Rectal smooth muscle tissue (tissue), 1 donor: ENCODE measurements around the gene TSPAN14.
"Not testable (repeated sequence)": the region's sequence is repeated elsewhere in the genome, so short reads cannot be mapped to it uniquely, and the experiment has no call there.

Experiments
- H3K27ac ChIP-seq: one replicate; pipeline ENCODE4 v1.7.0; 2013; ENCODE audit warnings: low read depth, low read length, inconsistent platforms
- H3K27me3 ChIP-seq: one replicate; pipeline ENCODE4 v1.7.0; 2013; ENCODE audit warnings: low read length; ENCODE audit not compliant: control insufficient read depth, insufficient read depth
- H3K36me3 ChIP-seq: one replicate; pipeline ENCODE4 v1.7.0; 2013; ENCODE audit warnings: low read length; ENCODE audit not compliant: control insufficient read depth, insufficient read depth
- H3K4me1 ChIP-seq: one replicate; pipeline ENCODE4 v1.7.0; 2013; ENCODE audit warnings: low read length; ENCODE audit not compliant: control insufficient read depth, insufficient read depth
- H3K4me3 ChIP-seq: one replicate; pipeline ENCODE4 v1.7.0; 2013; ENCODE audit warnings: low read length
- H3K9ac ChIP-seq: one replicate; pipeline ENCODE4 v1.7.0; 2013; ENCODE audit warnings: low read length

TSPAN14 gene

DNA sequence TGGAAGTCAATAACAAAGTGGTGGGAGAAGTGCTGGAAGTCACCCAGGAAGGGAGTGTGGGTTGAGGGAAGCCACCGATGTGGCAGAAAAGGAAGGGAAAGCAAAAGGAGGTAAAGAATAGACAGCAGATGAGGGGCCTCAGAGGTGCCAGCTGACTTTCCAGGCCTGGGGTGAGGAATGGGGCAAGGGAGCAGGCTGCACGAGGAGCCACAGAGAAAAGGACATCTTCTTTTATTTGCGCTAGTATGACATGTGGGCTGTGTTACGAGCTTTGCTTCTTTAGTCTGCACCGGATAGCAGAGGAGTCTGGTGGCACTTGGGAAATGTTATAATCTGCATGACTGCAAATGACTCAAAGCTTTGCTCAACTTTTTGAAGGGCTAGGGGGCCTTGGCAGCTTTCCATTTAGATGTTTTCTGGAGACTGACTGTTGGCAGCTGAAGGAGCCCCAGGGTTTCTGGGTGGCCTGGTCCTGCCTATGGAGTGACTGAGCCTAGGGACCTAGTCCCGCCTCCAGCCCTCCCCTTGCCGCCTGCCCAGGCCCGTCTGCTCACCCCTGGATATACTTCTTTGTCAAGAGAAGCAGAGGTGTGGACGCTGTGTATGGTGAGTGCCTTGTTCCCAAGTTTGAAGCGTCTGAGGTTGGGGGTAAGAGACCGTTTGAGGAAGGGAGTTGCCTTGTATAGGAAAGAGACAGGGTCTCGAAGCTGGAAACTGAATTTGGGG lies 40.7 kb upstream of the TSPAN14 start:
- Histone ChIP-seq H3K27ac (no peak overlapping the region), H3K27me3 (no peaks in the 10 kb centered on the region), H3K4me1 (peaks cover 37% of the 10 kb centered on the region), H3K4me3 (no peak overlapping the region), H3K36me3 (no peaks in the 10 kb centered on the region), H3K9ac (no peak overlapping the region)

GRCh38 chr10:80414142-80414895 lies 39.8 kb upstream of the TSPAN14 start:
- H3K27me3 ChIP-seq: no peaks in the 10 kb centered on the region
- H3K4me3 ChIP-seq: no peak overlapping the region
- H3K36me3 ChIP-seq: no peaks in the 10 kb centered on the region
- H3K27ac ChIP-seq: peak overlapping the region; percentile 10
- no peak overlapping the region for H3K9ac ChIP-seq
- H3K4me1 ChIP-seq: peaks cover 37% of the 10 kb centered on the region

- no peak overlapping the region for H3K4me3 ChIP-seq
- H3K27ac ChIP-seq: peak overlapping the region; percentile 88
- H3K4me1 ChIP-seq: peaks cover 33% of the 10 kb centered on the region
- H3K9ac ChIP-seq: no peak overlapping the region
- H3K27me3 ChIP-seq: no peaks in the 10 kb centered on the region
- H3K36me3 ChIP-seq: no peaks in the 10 kb centered on the region
Measured at GRCh38 chr10:80415734-80416478, 38.2 kb upstream of the TSPAN14 start.

DNA sequence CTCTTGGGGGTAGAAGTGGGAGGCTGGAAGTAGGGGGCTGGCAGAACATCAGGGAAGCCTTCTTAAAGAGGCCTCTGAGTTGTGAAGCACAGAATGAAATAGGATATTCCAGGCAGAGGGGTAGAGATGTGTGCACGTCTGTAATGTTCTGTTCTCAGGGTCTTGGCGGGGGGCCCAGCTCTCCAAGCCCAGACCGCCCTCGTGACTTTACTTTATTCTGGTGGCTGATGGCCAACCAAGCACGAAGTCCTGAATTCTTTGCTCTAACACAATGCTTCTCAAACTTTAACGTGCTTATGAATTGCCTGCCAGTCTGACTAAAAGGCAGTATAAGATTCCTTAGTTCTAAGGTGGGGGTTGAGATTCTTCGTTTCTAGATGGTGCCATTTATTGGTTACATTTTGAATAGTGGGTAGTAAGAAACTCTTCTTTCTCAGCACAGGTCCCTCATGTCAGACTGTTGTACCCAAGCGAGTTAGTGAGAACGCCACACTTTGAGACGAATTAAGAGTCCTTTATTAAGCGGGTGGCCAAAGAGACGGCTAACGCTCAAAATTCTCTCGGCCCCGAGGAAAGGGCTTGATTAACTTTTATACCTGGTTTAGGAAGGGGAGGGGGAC lies 37.5 kb upstream of the TSPAN14 start:
- no peaks in the 10 kb centered on the region for H3K36me3 ChIP-seq
- H3K27me3 ChIP-seq: no peaks in the 10 kb centered on the region
- peak overlapping the region; percentile 88 for H3K27ac ChIP-seq
- H3K4me3 ChIP-seq: no peak overlapping the region
- no peak overlapping the region for H3K9ac ChIP-seq
- peaks cover 33% of the 10 kb centered on the region for H3K4me1 ChIP-seq

- not testable (repeated sequence) for H3K27ac ChIP-seq, H3K9ac ChIP-seq, H3K36me3 ChIP-seq, H3K4me3 ChIP-seq, H3K27me3 ChIP-seq
- H3K4me1 ChIP-seq: peaks cover 31% of the 10 kb centered on the region
Measured at GRCh38 chr10:80417256-80417655, 36.9 kb upstream of the TSPAN14 start.

GRCh38 chr10:80421050-80421706 lies 32.9 kb upstream of the TSPAN14 start:
- H3K36me3 ChIP-seq: peaks cover 15% of the 10 kb centered on the region
- H3K27me3 ChIP-seq: no peaks in the 10 kb centered on the region
- no peak overlapping the region for H3K27ac ChIP-seq
- H3K9ac ChIP-seq: no peak overlapping the region
- no peak overlapping the region for H3K4me3 ChIP-seq
- H3K4me1 ChIP-seq: peaks cover 5% of the 10 kb centered on the region

DNA sequence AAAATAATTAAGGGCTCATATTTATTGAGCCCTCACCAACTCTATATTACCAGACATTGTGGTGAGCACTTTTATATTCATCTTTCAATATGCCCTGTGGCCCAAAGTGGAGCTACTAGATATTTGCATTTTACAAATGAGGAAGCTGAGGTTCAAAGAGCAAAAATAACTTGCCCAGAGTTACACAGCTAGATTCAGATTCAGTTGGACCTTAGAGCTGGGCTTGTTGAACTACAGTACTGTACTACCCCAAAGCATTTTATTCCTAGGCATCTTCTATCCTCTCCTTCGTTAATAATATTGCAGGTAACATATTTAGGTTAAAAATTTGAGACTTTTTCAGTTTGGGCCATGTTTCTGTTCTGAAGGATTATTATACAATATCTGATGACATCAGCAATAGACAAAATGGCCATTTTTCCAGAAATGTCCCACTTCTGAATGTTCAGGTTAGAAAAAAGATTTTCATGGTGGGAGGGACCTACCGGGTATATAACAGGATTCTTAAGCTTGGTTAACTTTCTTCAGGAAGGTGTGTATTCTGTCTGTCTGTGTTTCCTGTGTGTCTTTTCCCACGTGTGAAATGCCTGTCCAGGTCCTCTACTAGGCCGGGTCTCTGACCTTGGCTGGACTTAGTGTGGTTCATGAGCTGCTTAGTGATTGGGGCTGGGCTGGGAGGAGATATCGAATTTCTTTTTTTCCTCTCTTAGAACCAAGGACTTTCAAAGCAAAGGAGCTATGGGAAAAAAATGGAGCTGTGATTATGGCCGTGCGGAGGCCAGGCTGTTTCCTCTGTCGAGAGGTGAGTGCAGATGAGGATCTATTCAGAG lies 32.2 kb upstream of the TSPAN14 start:
- H3K27me3 ChIP-seq: no peaks in the 10 kb centered on the region
- H3K36me3 ChIP-seq: peaks cover 15% of the 10 kb centered on the region
- H3K4me3 ChIP-seq: no peak overlapping the region
- H3K27ac ChIP-seq: no peak overlapping the region
- H3K4me1 ChIP-seq: no peaks in the 10 kb centered on the region
- no peak overlapping the region for H3K9ac ChIP-seq

DNA sequence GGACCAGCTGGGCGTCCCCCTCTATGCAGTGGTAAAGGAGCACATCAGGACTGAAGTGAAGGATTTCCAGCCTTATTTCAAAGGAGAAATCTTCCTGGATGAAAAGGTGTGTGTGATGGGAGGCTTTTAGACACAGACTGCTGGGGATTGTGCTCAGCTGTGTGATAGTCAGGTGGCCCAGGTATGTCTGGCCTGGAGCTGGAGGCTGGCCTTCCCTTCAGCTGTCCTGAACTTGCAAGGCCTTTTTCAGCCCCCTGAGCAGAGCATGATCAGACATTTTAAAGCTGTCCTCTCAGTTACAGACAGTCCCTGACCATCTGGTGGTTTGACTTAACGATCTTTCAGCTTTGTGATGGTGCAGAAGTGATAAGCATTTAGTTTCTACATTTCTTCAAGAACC lies 28.2 kb upstream of the TSPAN14 start:
- Histone ChIP-seq H3K4me1 (no peaks in the 10 kb centered on the region), H3K36me3 (peaks cover 20% of the 10 kb centered on the region), H3K9ac (no peak overlapping the region), H3K27ac (no peak overlapping the region), H3K27me3 (no peaks in the 10 kb centered on the region), H3K4me3 (no peak overlapping the region)

DNA sequence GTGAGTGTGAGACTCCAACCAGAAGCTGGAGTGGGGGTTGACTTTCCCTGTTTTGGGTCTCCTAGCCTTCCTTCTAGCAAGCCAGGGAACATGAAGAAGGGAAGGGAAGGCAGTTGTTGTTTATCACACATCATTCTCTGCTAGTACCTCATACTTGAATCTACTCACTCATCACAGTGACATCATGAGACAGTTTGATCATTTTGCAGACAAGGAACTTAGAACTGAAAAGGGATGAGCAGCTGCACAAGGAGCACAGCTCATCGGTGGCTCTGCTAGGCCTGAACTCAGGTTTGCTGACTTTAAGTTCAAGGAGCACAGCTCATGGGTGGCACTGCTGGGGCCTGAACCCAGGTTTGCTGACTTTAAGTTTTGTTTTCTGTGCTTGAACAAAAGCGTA lies 26.6 kb upstream of the TSPAN14 start:
- H3K36me3 ChIP-seq: peaks cover 20% of the 10 kb centered on the region
- no peak overlapping the region for H3K4me3 ChIP-seq

DNA sequence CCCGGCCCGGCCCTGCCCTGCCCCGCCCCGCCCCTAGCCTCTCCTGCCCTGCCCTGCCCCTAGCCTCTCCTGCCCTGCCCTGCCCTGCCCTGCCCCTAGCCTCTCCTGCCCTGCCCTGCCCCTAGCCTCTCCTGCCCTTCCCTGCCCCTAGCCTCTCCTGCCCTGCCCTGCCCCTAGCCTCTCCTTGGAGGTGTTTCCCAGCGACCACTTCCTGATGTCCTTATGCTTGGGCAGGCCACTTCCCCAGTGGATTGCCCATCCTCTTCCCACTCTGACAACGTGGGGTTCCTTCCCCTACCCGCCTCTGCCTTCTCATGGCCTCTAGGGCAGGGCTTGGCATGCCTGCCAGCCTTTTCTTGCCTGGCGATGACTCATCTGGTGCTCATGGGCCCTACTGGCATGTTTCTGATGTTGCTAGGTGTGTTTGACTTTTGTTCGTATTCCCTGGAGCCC lies 24.6 kb upstream of the TSPAN14 start:
- Histone ChIP-seq H3K9ac (no peak overlapping the region), H3K27me3 (no peaks in the 10 kb centered on the region), H3K4me1 (no peaks in the 10 kb centered on the region), H3K36me3 (peaks cover 9% of the 10 kb centered on the region), H3K4me3 (no peak overlapping the region), H3K27ac (no peak overlapping the region)

More for the DNA sequence above, 26.6 kb upstream of the TSPAN14 start:
- Histone ChIP-seq H3K27ac (no peak overlapping the region), H3K9ac (no peak overlapping the region), H3K4me1 (no peaks in the 10 kb centered on the region), H3K27me3 (no peaks in the 10 kb centered on the region)

DNA sequence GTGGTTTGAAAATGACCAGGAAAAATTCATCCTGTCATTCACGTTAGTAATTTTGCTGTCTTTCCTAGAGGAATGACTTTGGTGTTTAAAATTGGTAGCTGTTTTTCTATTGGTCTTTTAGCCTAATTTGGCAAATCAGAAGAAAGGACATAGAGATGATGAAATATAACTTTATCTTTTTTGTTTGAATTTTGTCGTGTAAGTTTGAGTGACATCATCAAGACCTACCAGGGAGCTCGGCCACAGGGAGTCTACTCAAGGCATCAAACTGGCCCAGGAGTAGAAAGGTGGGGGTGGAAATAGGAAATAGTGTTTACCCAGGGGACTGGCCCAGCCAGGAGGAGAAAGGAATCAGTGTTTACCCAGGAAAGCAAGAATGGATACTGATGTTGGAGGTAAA lies 21.0 kb upstream of the TSPAN14 start:
- Histone ChIP-seq H3K36me3 (no peaks in the 10 kb centered on the region), H3K27me3 (no peaks in the 10 kb centered on the region), H3K27ac (no peak overlapping the region), H3K4me1 (no peaks in the 10 kb centered on the region), H3K9ac (no peak overlapping the region), H3K4me3 (no peak overlapping the region)
